Neural cell (in vitro differentiated cells): ENCODE measurements around the gene TMEM132C. TPM values are rescaled to one million over a fixed set of nuclear protein-coding genes. Genes with fewer than 3 reads are reported as not detected.

ENCODE experiments used
- H2AFZ ChIP-seq: fragments of 200-600, 300-800 bp; sonication (generic), shearing (Covaris generic); 2 replicates; pipeline ENCODE4 v1.6.0; 2014; ENCODE audit warnings: low read depth, mild to moderate bottlenecking, antibody characterized with exemption, low read length, moderate library complexity
- H3F3A ChIP-seq: fragments of 200-600 bp; shearing (Covaris generic); 2 replicates; pipeline ENCODE4 v1.6.1; 2016; ENCODE audit warnings: mild to moderate bottlenecking, moderate library complexity, mixed read lengths, antibody characterized with exemption, low read length; ENCODE audit not compliant: insufficient read depth, poor library complexity, severe bottlenecking
- H3K27ac ChIP-seq: fragments of 200-600, 300-800 bp; sonication (generic), shearing (Covaris generic); 2 replicates; pipeline ENCODE4 v1.5.1; 2014; ENCODE audit warnings: mild to moderate bottlenecking, low read length, moderate library complexity
- H3K27me3 ChIP-seq: fragments of 300-800, 200-600 bp; sonication (generic), shearing (Covaris generic); 2 replicates; pipeline ENCODE4 v1.6.0; 2014; ENCODE audit warnings: mild to moderate bottlenecking, low read depth, low read length, moderate library complexity; ENCODE audit not compliant: insufficient read depth
- H3K36me3 ChIP-seq: fragments of 300-800, 200-600 bp; sonication (generic), shearing (Covaris generic); 2 replicates; pipeline ENCODE4 v1.5.1; 2014; ENCODE audit warnings: mild to moderate bottlenecking, antibody characterized with exemption, low read length, moderate library complexity; ENCODE audit not compliant: insufficient read depth
- H3K4me2 ChIP-seq: fragments of 300-800, 200-600 bp; sonication (generic), shearing (Covaris generic); 2 replicates; pipeline ENCODE4 v1.6.0; 2014; ENCODE audit warnings: mild to moderate bottlenecking, low read length
- H3K4me3 ChIP-seq: fragments of 300-800, 200-600 bp; sonication (generic), shearing (Covaris generic); 2 replicates; pipeline ENCODE4 v1.5.1; 2014; ENCODE audit warnings: mild to moderate bottlenecking, low read length, moderate library complexity
- H3K79me2 ChIP-seq: fragments of 200-600 bp; shearing (Covaris generic); replicated peaks from 2 replicates; pipeline ENCODE4 v1.6.0; 2014; ENCODE audit warnings: mild to moderate bottlenecking, low read length, moderate library complexity; ENCODE audit not compliant: insufficient read depth
- H3K9ac ChIP-seq: fragments of 300-800, 200-600 bp; sonication (generic), shearing (Covaris generic); 2 replicates; pipeline ENCODE4 v1.6.1; 2016; ENCODE audit warnings: mild to moderate bottlenecking, low read length, mixed read lengths
- H3K9me2 ChIP-seq: fragments of 200-600 bp; shearing (Covaris generic); 2 replicates; pipeline ENCODE4 v1.6.1; 2016; ENCODE audit warnings: mild to moderate bottlenecking, low read length, mixed read lengths; ENCODE audit not compliant: insufficient read depth
- H3K9me3 ChIP-seq: fragments of 200-600, 300-800 bp; sonication (generic), shearing (Covaris generic); 2 replicates; pipeline ENCODE4 v1.6.1; 2016; ENCODE audit warnings: mild to moderate bottlenecking, mixed run types, low read length, moderate library complexity, mixed read lengths
- H4K20me1 ChIP-seq: fragments of 200-600 bp; shearing (Covaris generic); 2 replicates; pipeline ENCODE4 v1.6.1; 2016; ENCODE audit warnings: mild to moderate bottlenecking, mixed run types; ENCODE audit not compliant: insufficient read depth
- EP300 ChIP-seq: fragments of 450-650 bp; conservative IDR thresholded peaks from 2 replicates; pipeline ENCODE4 v1.6.1; 2014; ENCODE audit warnings: antibody characterized with exemption, mild to moderate bottlenecking, moderate library complexity; ENCODE audit not compliant: poor library complexity, severe bottlenecking
- EZH2 ChIP-seq: fragments of 200-600, 300-800 bp; shearing (Covaris generic), sonication (generic); IDR thresholded peaks from 2 replicates; pipeline ENCODE4 v1.6.1; 2014; ENCODE audit warnings: antibody characterized with exemption, low read length, borderline replicate concordance, mild to moderate bottlenecking; ENCODE audit not compliant: insufficient read depth, poor library complexity, severe bottlenecking
- MXI1 ChIP-seq: fragments of 450-650 bp; conservative IDR thresholded peaks from 2 replicates; pipeline ENCODE4 v1.6.1; 2014; ENCODE audit warnings: antibody characterized with exemption, mild to moderate bottlenecking; ENCODE audit not compliant: poor library complexity, severe bottlenecking
- POLR2AphosphoS5 ChIP-seq: IDR thresholded peaks from 2 replicates; pipeline ENCODE4 v1.6.1; 2012
- RAD21 ChIP-seq: fragments of 450-650 bp; conservative IDR thresholded peaks from 2 replicates; pipeline ENCODE4 v1.6.1; 2014; ENCODE audit warnings: antibody characterized with exemption, mild to moderate bottlenecking, moderate library complexity
- SMC3 ChIP-seq: fragments of 450-650 bp; conservative IDR thresholded peaks from 2 replicates; pipeline ENCODE4 v1.6.1; 2014; ENCODE audit warnings: antibody characterized with exemption, mild to moderate bottlenecking, moderate library complexity; ENCODE audit not compliant: poor library complexity
- TAF1 ChIP-seq: IDR thresholded peaks from 2 replicates; pipeline ENCODE4 v1.6.1; 2012; ENCODE audit warnings: low read depth
- polyA plus RNA-seq: library from polyadenylated mRNA; depleted of rRNA; stranded (reverse); fragments of >200 nt; gene quantifications from 2 replicates; pipeline ENCODE4 v1.2.3, GENCODE V29; 2014
- TF ChIP-seq, protein P1 (sequence below): IDR thresholded peaks from 2 replicates; pipeline ENCODE4 v1.6.1; 2012; ENCODE audit warnings: borderline replicate concordance
- TF ChIP-seq, protein P2 (sequence below): fragments of 450-650 bp; IDR thresholded peaks from 2 replicates; pipeline ENCODE4 v1.5.1; 2014; ENCODE audit warnings: antibody characterized with exemption, mild to moderate bottlenecking, moderate library complexity; ENCODE audit not compliant: poor library complexity, severe bottlenecking

Gene TMEM132C
- polyA plus RNA-seq, 1 donor from 2014 or later, result 0.06 TPM

DNA sequence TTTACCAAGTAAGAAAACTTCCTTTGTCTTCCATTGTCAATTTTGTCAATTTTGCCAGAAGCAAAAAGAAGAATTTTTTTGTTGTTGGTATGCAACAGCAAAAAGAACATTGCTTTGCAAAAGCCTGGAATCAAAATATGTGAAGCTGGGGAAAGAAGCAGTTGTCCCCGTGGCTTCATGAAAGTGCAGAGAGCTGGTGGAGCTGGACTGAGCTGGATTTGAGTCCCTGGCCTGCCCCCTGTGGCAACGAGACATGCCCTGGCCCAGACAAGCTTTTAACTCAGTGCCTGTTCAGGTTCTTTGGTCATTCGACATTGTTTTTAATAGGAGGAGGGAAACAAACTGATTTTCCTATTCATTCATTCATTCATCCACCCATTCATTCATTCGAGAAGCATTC, 486.5 kb downstream of the TMEM132C start:
- Histone ChIP-seq H3K9ac (no peak overlapping the region), H3K4me2 (no peak overlapping the region), H2AFZ (no peak overlapping the region), H3K27me3 (no peaks in the 10 kb centered on the region), H3F3A (no peaks in the 10 kb centered on the region), H3K9me3 (no peaks in the 10 kb centered on the region), H4K20me1 (no peaks in the 10 kb centered on the region), H3K36me3 (no peaks in the 10 kb centered on the region), H3K27ac (no peak overlapping the region), H3K4me3 (no peak overlapping the region), H3K79me2 (no peaks in the 10 kb centered on the region), H3K9me2 (no peaks in the 10 kb centered on the region)
- TF ChIP-seq RAD21 (no peak), SMC3 (no peak), TAF1 (no peak), EP300 (no peak), MXI1 (no peak), POLR2AphosphoS5 (no peak), EZH2 (no peak)
- TF ChIP-seq, protein P1, sequence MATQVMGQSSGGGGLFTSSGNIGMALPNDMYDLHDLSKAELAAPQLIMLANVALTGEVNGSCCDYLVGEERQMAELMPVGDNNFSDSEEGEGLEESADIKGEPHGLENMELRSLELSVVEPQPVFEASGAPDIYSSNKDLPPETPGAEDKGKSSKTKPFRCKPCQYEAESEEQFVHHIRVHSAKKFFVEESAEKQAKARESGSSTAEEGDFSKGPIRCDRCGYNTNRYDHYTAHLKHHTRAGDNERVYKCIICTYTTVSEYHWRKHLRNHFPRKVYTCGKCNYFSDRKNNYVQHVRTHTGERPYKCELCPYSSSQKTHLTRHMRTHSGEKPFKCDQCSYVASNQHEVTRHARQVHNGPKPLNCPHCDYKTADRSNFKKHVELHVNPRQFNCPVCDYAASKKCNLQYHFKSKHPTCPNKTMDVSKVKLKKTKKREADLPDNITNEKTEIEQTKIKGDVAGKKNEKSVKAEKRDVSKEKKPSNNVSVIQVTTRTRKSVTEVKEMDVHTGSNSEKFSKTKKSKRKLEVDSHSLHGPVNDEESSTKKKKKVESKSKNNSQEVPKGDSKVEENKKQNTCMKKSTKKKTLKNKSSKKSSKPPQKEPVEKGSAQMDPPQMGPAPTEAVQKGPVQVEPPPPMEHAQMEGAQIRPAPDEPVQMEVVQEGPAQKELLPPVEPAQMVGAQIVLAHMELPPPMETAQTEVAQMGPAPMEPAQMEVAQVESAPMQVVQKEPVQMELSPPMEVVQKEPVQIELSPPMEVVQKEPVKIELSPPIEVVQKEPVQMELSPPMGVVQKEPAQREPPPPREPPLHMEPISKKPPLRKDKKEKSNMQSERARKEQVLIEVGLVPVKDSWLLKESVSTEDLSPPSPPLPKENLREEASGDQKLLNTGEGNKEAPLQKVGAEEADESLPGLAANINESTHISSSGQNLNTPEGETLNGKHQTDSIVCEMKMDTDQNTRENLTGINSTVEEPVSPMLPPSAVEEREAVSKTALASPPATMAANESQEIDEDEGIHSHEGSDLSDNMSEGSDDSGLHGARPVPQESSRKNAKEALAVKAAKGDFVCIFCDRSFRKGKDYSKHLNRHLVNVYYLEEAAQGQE, result no peak
- TF ChIP-seq, protein P2, sequence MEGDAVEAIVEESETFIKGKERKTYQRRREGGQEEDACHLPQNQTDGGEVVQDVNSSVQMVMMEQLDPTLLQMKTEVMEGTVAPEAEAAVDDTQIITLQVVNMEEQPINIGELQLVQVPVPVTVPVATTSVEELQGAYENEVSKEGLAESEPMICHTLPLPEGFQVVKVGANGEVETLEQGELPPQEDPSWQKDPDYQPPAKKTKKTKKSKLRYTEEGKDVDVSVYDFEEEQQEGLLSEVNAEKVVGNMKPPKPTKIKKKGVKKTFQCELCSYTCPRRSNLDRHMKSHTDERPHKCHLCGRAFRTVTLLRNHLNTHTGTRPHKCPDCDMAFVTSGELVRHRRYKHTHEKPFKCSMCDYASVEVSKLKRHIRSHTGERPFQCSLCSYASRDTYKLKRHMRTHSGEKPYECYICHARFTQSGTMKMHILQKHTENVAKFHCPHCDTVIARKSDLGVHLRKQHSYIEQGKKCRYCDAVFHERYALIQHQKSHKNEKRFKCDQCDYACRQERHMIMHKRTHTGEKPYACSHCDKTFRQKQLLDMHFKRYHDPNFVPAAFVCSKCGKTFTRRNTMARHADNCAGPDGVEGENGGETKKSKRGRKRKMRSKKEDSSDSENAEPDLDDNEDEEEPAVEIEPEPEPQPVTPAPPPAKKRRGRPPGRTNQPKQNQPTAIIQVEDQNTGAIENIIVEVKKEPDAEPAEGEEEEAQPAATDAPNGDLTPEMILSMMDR, result no peak

DNA sequence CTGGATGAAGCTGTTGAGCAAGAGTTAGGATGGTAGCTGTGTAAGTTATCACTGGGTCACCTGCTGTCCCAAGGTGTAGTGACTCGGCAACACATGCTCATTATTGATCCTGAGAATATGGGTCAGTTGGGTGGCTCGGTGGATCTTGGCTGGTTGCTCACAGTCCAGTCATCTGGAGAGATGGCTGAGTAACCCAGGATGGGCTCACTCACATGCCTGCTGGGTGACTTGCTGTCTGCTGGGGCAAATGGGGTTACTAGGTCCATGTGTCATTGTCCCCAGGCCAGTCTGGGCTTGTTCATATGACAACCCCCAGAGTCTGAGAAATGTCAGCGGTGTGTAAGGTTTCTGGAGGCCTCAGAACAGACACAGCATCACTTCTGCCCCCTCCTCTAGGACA, 487.3 kb downstream of the TMEM132C start:
- Histone ChIP-seq H3K27ac (no peak overlapping the region), H3K9ac (no peak overlapping the region)
- TF ChIP-seq POLR2AphosphoS5, result no peak
- TF ChIP-seq, protein P1, result no peak
- TF ChIP-seq, protein P2, result no peak
- TF ChIP-seq RAD21, result no peak
- no peak for TF ChIP-seq SMC3
- no peak for TF ChIP-seq EZH2
- TF ChIP-seq TAF1, result no peak
- TF ChIP-seq EP300, result no peak
- TF ChIP-seq MXI1, result no peak

More for the DNA sequence above, 487.3 kb downstream of the TMEM132C start:
- Histone ChIP-seq H3K4me3 (no peak overlapping the region), H3K36me3 (no peaks in the 10 kb centered on the region), H3K4me2 (no peak overlapping the region), H3K79me2 (no peaks in the 10 kb centered on the region), H3K9me2 (no peaks in the 10 kb centered on the region), H2AFZ (no peak overlapping the region), H4K20me1 (no peaks in the 10 kb centered on the region), H3K9me3 (no peaks in the 10 kb centered on the region), H3K27me3 (no peaks in the 10 kb centered on the region), H3F3A (no peaks in the 10 kb centered on the region)
